ENCODE data around the gene VIPR1.
A peak's percentile ranks its signal among the peaks of the same experiment; 100 is the strongest.

Gene VIPR1

GRCh38 chr3:42488687-42489086 is 13.8 kb upstream of the VIPR1 start:
- in situ Hi-C loops (cut with MboI; ENCODE audit: low sequenced_read_pairs) = no loop called here
- Histone ChIP-seq H3K27me3 (ENCODE audit: low read depth) (peaks cover 10% of the 10 kb centered on the region; the same call in 1 of the 2 replicates), H3K9me3 (no peaks in the 10 kb centered on the region), H3K4me3 (no peak overlapping the region), H3K36me3 (replicated peaks) (no peaks in the 10 kb centered on the region), H3K4me1 (no peaks in the 10 kb centered on the region)
- peak in 1 of 2 experiments; percentile 0 for DNase-seq (ENCODE audit: low spot score in 2 of 2)

- H3K4me1 ChIP-seq = no peaks in the 10 kb centered on the region
- in situ Hi-C loops (cut with MboI; ENCODE audit: low sequenced_read_pairs) = no loop called here
- H3K4me3 ChIP-seq = no peak overlapping the region
- H3K36me3 ChIP-seq (replicated peaks) = no peaks in the 10 kb centered on the region
- H3K27me3 ChIP-seq (ENCODE audit: low read depth) = peaks cover 8% of the 10 kb centered on the region; the same call in 1 of the 2 replicates
- H3K9me3 ChIP-seq = no peaks in the 10 kb centered on the region
- peak in 1 of 2 experiments; percentile 6 for DNase-seq (ENCODE audit: low spot score in 2 of 2)
Measured at GRCh38 chr3:42489116-42489936, 13.1 kb upstream of the VIPR1 start.

GRCh38 chr3:42489937-42490227 is 12.6 kb upstream of the VIPR1 start:
- Histone ChIP-seq H3K36me3 (replicated peaks) (no peaks in the 10 kb centered on the region), H3K27me3 (ENCODE audit: low read depth) (peaks cover 7% of the 10 kb centered on the region; the same call in 1 of the 2 replicates), H3K4me3 (no peak overlapping the region), H3K4me1 (no peaks in the 10 kb centered on the region), H3K9me3 (no peaks in the 10 kb centered on the region)
- peak in 1 of 2 experiments; percentile 1 for DNase-seq (ENCODE audit: low spot score in 2 of 2)
- in situ Hi-C loops (cut with MboI; ENCODE audit: low sequenced_read_pairs) = no loop called here

- peaks cover 4% of the 10 kb centered on the region; the same call in 1 of the 2 replicates for H3K27me3 ChIP-seq (ENCODE audit: low read depth)
- no peaks in the 10 kb centered on the region for H3K36me3 ChIP-seq (replicated peaks)
- H3K4me1 ChIP-seq = no peaks in the 10 kb centered on the region
- H3K4me3 ChIP-seq = no peak overlapping the region
- H3K9me3 ChIP-seq = no peaks in the 10 kb centered on the region
- in situ Hi-C loops (cut with MboI; ENCODE audit: low sequenced_read_pairs) = no loop called here
- peak in 1 of 2 experiments; percentile 3 for DNase-seq (ENCODE audit: low spot score in 2 of 2)
Measured at GRCh38 chr3:42490243-42490642, 12.2 kb upstream of the VIPR1 start.

- H3K4me1 ChIP-seq = no peaks in the 10 kb centered on the region
- H3K27me3 ChIP-seq (ENCODE audit: low read depth) = no peaks in the 10 kb centered on the region
- no peak overlapping the region for H3K4me3 ChIP-seq
- H3K9me3 ChIP-seq = no peaks in the 10 kb centered on the region
- in situ Hi-C loops (cut with MboI; ENCODE audit: low sequenced_read_pairs) = no loop called here
- no peaks in the 10 kb centered on the region for H3K36me3 ChIP-seq (replicated peaks)
- DNase-seq (ENCODE audit: low spot score in 2 of 2) = peak in 1 of 2 experiments; percentile 0
Measured at GRCh38 chr3:42491881-42492507, 10.4 kb upstream of the VIPR1 start.

GRCh38 chr3:42492508-42493080 is 9.8 kb upstream of the VIPR1 start:
- no peaks in the 10 kb centered on the region for H3K4me1 ChIP-seq
- DNase-seq (ENCODE audit: low spot score in 2 of 2) = peak in 1 of 2 experiments; percentile 3
- in situ Hi-C loops (cut with MboI; ENCODE audit: low sequenced_read_pairs) = no loop called here
- H3K9me3 ChIP-seq = no peaks in the 10 kb centered on the region
- H3K4me3 ChIP-seq = no peak overlapping the region
- H3K27me3 ChIP-seq (ENCODE audit: low read depth) = no peaks in the 10 kb centered on the region
- no peaks in the 10 kb centered on the region for H3K36me3 ChIP-seq (replicated peaks)

GRCh38 chr3:42493126-42493797 is 9.2 kb upstream of the VIPR1 start:
- H3K27me3 ChIP-seq (ENCODE audit: low read depth) = no peaks in the 10 kb centered on the region
- in situ Hi-C loops (cut with MboI; ENCODE audit: low sequenced_read_pairs) = no loop called here
- no peaks in the 10 kb centered on the region for H3K9me3 ChIP-seq
- no peak overlapping the region for H3K4me3 ChIP-seq
- peak in 1 of 2 experiments; percentile 4 for DNase-seq (ENCODE audit: low spot score in 2 of 2)
- H3K36me3 ChIP-seq (replicated peaks) = no peaks in the 10 kb centered on the region
- no peaks in the 10 kb centered on the region for H3K4me1 ChIP-seq

- in situ Hi-C loops (cut with MboI; ENCODE audit: low sequenced_read_pairs) = no loop called here
- H3K4me3 ChIP-seq = no peak overlapping the region
- DNase-seq (ENCODE audit: low spot score in 2 of 2) = peak in 1 of 2 experiments; percentile 2
- no peaks in the 10 kb centered on the region for H3K9me3 ChIP-seq
- peaks cover 2% of the 10 kb centered on the region; the same call in 1 of the 2 replicates for H3K27me3 ChIP-seq (ENCODE audit: low read depth)
- no peaks in the 10 kb centered on the region for H3K36me3 ChIP-seq (replicated peaks)
- no peaks in the 10 kb centered on the region for H3K4me1 ChIP-seq
Measured at GRCh38 chr3:42493798-42494151, 8.7 kb upstream of the VIPR1 start.

GRCh38 chr3:42495393-42495792 is 7.0 kb upstream of the VIPR1 start:
- H3K9me3 ChIP-seq = no peaks in the 10 kb centered on the region
- H3K4me3 ChIP-seq = no peak overlapping the region
- no peaks in the 10 kb centered on the region for H3K4me1 ChIP-seq
- DNase-seq (ENCODE audit: low spot score in 2 of 2) = no peak
- in situ Hi-C loops (cut with MboI; ENCODE audit: low sequenced_read_pairs) = no loop called here
- H3K36me3 ChIP-seq (replicated peaks) = no peaks in the 10 kb centered on the region
- peaks cover 13% of the 10 kb centered on the region for H3K27me3 ChIP-seq (ENCODE audit: low read depth)

GRCh38 chr3:42497009-42497731 is 5.3 kb upstream of the VIPR1 start:
- Histone ChIP-seq H3K27me3 (ENCODE audit: low read depth) (peaks cover 30% of the 10 kb centered on the region), H3K36me3 (replicated peaks) (no peaks in the 10 kb centered on the region), H3K4me3 (no peak overlapping the region), H3K4me1 (peaks cover 4% of the 10 kb centered on the region; the same call in 1 of the 2 replicates), H3K9me3 (no peaks in the 10 kb centered on the region)
- peak in 1 of 2 experiments; percentile 30 for DNase-seq (ENCODE audit: low spot score in 2 of 2)
- in situ Hi-C loops (cut with MboI; ENCODE audit: low sequenced_read_pairs) = no loop called here

- H3K27me3 ChIP-seq (ENCODE audit: low read depth) = peaks cover 32% of the 10 kb centered on the region
- H3K4me3 ChIP-seq = no peak overlapping the region
- in situ Hi-C loops (cut with MboI; ENCODE audit: low sequenced_read_pairs) = no loop called here
- H3K36me3 ChIP-seq (replicated peaks) = no peaks in the 10 kb centered on the region
- H3K4me1 ChIP-seq = peaks cover 4% of the 10 kb centered on the region; the same call in 1 of the 2 replicates
- no peaks in the 10 kb centered on the region for H3K9me3 ChIP-seq
- DNase-seq (ENCODE audit: low spot score in 2 of 2) = peak in 1 of 2 experiments; percentile 3
Measured at GRCh38 chr3:42498034-42498433, 4.4 kb upstream of the VIPR1 start.

GRCh38 chr3:42498791-42499477 is 3.5 kb upstream of the VIPR1 start:
- in situ Hi-C loops (cut with MboI; ENCODE audit: low sequenced_read_pairs) = no loop called here
- peaks cover 4% of the 10 kb centered on the region; the same call in 1 of the 2 replicates for H3K4me1 ChIP-seq
- no peak overlapping the region for H3K4me3 ChIP-seq
- H3K36me3 ChIP-seq (replicated peaks) = no peaks in the 10 kb centered on the region
- peak in 1 of 2 experiments; percentile 6 for DNase-seq (ENCODE audit: low spot score in 2 of 2)
- peaks cover 32% of the 10 kb centered on the region for H3K27me3 ChIP-seq (ENCODE audit: low read depth)
- no peaks in the 10 kb centered on the region for H3K9me3 ChIP-seq

GRCh38 chr3:42499478-42499871 is 3.0 kb upstream of the VIPR1 start:
- Histone ChIP-seq H3K4me3 (no peak overlapping the region), H3K36me3 (replicated peaks) (no peaks in the 10 kb centered on the region), H3K9me3 (no peaks in the 10 kb centered on the region), H3K4me1 (peaks cover 4% of the 10 kb centered on the region; the same call in 1 of the 2 replicates), H3K27me3 (ENCODE audit: low read depth) (peaks cover 32% of the 10 kb centered on the region)
- in situ Hi-C loops (cut with MboI; ENCODE audit: low sequenced_read_pairs) = no loop called here
- DNase-seq (ENCODE audit: low spot score in 2 of 2) = peak in 1 of 2 experiments; percentile 3

Data from HAP-1 (cell line).